Choroid plexus epithelial cell (primary cell): ENCODE data around the gene FDXR.
A peak's percentile ranks its signal among the peaks of the same experiment; 100 is the strongest.
"Not testable (repeated sequence)": the region's sequence is repeated elsewhere in the genome, so short reads cannot be mapped to it uniquely, and the experiment has no call there.

Source experiments
- DNase-seq: peaks from one replicate; pipeline ENCODE4 v3.0.0-alpha.2; 2010; ENCODE audit warnings: low read depth
- H3K4me3 ChIP-seq: 2 replicates; pipeline ENCODE4 v1.5.1; 2011; ENCODE audit warnings: low read depth, mild to moderate bottlenecking, control low read depth, low read length, moderate library complexity
- CTCF ChIP-seq: conservative IDR thresholded peaks from 2 replicates; pipeline ENCODE4 v1.5.1; 2011; ENCODE audit warnings: low read depth, mild to moderate bottlenecking, control low read depth, inconsistent platforms, low read length, moderate library complexity

FDXR gene

GRCh38 chr17:74875155-74875976 is 2.6 kb upstream of the FDXR start:
- H3K4me3 ChIP-seq: no peak overlapping the region
- DNase-seq: no peak
- no peak for TF ChIP-seq CTCF

GRCh38 chr17:74874615-74875037 is 1.8 kb upstream of the FDXR start:
- no peak overlapping the region for H3K4me3 ChIP-seq
- TF ChIP-seq CTCF: no peak
- no peak for DNase-seq

GRCh38 chr17:74873874-74874614 is 1.2 kb upstream of the FDXR start:
- H3K4me3 ChIP-seq: peak overlapping the region; percentile 80
- TF ChIP-seq CTCF: no peak
- DNase-seq: no peak

GRCh38 chr17:74873037-74873873 is 461 bp upstream of the FDXR start:
- H3K4me3 ChIP-seq: peak overlapping the region; percentile 83
- peak; percentile 100 for DNase-seq
- no peak for TF ChIP-seq CTCF

DNA sequence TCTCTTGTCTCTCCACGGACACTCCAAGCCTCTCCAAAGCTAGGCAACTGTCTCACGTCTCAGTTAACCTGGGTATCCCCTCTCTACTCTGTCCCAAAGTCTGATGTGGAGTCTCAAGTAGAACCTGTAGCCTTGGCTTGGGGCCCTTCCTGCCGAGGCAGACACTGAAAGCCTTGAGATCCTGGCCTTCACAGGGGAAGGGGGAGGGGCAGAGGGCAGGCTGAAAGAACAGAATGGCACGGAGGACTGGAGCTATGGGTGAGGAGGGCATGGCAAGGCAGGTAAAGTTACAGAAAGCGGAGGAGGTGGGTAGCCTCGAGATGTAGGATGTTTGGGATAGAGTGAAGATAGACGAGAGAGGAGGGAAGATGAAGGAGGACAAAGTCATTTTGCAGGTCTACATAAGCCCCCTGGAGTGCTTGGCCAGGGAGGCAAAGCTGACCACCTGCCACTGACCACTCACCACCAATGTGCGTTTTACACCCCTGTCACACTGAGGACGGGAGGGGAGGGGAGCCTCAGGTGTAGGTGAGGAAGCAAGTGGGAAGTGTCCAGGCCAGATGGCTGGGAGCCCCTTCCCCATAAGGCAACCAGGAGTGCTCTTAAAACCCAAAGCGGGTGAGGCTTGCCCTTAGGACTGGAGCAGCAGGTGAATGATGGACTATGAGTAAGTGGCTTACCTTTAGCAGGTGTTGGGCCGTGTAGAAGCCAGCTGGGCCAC is 1.3 kb downstream of the FDXR start:
- no peak for TF ChIP-seq CTCF
- no peak overlapping the region for H3K4me3 ChIP-seq
- no peak for DNase-seq

DNA sequence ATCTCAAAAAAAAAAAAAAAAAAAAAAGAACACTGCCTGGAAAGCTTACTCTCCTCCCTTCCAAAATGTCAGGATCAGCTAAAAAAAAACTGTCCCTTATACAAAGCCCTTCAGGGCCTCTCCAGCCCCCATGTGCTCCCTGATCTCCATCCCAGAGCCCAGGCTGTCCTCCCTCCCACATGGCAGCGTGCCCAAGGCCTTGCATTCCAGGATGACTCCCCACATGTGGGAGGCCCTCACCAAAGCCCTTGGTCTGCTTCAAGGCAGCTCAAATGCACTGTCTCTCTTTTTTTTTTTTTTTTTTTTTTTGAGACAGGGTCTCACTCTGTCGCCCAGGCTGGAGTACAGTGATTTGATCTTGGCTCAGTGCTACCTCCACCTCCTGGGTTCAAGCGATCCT is 2.3 kb downstream of the FDXR start:
- H3K4me3 ChIP-seq: no peak overlapping the region
- peak; percentile 72 for DNase-seq
- no peak for TF ChIP-seq CTCF

DNA sequence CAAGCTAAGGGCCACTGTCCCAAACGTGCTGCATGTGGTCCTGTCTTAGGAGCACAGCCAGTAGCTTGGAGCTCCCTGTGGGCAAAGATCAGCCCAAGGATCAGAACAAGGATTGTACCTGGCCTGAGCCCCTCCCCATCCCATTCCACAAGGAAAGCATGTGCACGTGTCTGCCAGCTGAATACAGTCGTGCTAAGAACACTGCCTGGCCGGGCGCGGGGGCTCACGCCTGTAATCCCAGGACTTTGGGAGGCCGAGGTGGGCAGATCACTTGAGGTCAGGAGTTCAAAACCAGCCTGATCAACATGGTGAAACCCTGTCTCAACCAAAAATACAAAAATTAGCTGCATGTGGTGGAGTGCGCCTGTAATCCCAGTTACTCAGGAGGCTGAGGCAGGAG is 2.8 kb downstream of the FDXR start:
- not testable (repeated sequence) for DNase-seq, H3K4me3 ChIP-seq
